Measurements from ENCODE around the gene MED20.
A peak's percentile ranks its signal among the peaks of the same experiment; 100 is the strongest.
"Not testable (repeated sequence)": the region's sequence is repeated elsewhere in the genome, so short reads cannot be mapped to it uniquely, and the experiment has no call there.

The MED20 gene

GRCh38 chr6:41920921-41921711, at the start of gene MED20, which contains the start of gene BYSL:
MED20 (minus strand) TSS chr6:41921139; CDS start chr6:41921018, 121 bp downstream.
BYSL (plus strand) TSS chr6:41921499; CDS start chr6:41921563, 64 bp downstream.
- peak; percentile 95 for DNase-seq

GRCh38 chr6:41970436-41970846, 49.5 kb upstream of the MED20 start:
- no peak for DNase-seq

GRCh38 chr6:41967312-41968287, 46.7 kb upstream of the MED20 start:
- DNase-seq: no peak

GRCh38 chr6:41966961-41967311, 46.0 kb upstream of the MED20 start:
- no peak for DNase-seq

- DNase-seq: no peak
Observed at GRCh38 chr6:41966214-41966920, 45.4 kb upstream of the MED20 start.

- no peak for DNase-seq
Observed at GRCh38 chr6:41965429-41966213, 44.7 kb upstream of the MED20 start.

- no peak for DNase-seq
Observed at GRCh38 chr6:41964201-41964887, 43.4 kb upstream of the MED20 start.

- DNase-seq: no peak
Observed at GRCh38 chr6:41963371-41963770, 42.4 kb upstream of the MED20 start.

- DNase-seq: no peak
Observed at GRCh38 chr6:41960028-41960427, 39.1 kb upstream of the MED20 start.

- no peak for DNase-seq
Observed at GRCh38 chr6:41958022-41958856, 37.3 kb upstream of the MED20 start.

GRCh38 chr6:41957117-41957516, 36.2 kb upstream of the MED20 start:
- DNase-seq: no peak

- DNase-seq: no peak
Observed at GRCh38 chr6:41955412-41955811, 34.5 kb upstream of the MED20 start.

GRCh38 chr6:41954668-41955067, 33.7 kb upstream of the MED20 start:
- no peak for DNase-seq

- no peak for DNase-seq
Observed at GRCh38 chr6:41947581-41948220, 26.8 kb upstream of the MED20 start.

- DNase-seq: no peak
Observed at GRCh38 chr6:41943456-41943855, 22.5 kb upstream of the MED20 start.

GRCh38 chr6:41942882-41943281, 21.9 kb upstream of the MED20 start:
- DNase-seq: not testable (repeated sequence)

GRCh38 chr6:41942067-41942851, 21.3 kb upstream of the MED20 start:
- DNase-seq: no peak

- DNase-seq: peak; percentile 86
Observed at GRCh38 chr6:41941280-41942066, 20.5 kb upstream of the MED20 start, which contains the start of gene CCND3. CCND3 (minus strand) TSS chr6:41941808; CDS start chr6:41941649, 159 bp downstream.

Measured in CD4-positive, alpha-beta T cell treated with Interleukin-12 subunit alpha and Interleukin-12 subunit beta, for 1 hour (primary cell).